ENCODE data around the gene GPSM1. TPM values are rescaled to one million over a fixed set of nuclear protein-coding genes. Genes with fewer than 3 reads are reported as not detected.

The GPSM1 gene
- total and polyA plus RNA-seq, 4 donors, result 12.6 to 41.6 (median 22.7) TPM

DNA sequence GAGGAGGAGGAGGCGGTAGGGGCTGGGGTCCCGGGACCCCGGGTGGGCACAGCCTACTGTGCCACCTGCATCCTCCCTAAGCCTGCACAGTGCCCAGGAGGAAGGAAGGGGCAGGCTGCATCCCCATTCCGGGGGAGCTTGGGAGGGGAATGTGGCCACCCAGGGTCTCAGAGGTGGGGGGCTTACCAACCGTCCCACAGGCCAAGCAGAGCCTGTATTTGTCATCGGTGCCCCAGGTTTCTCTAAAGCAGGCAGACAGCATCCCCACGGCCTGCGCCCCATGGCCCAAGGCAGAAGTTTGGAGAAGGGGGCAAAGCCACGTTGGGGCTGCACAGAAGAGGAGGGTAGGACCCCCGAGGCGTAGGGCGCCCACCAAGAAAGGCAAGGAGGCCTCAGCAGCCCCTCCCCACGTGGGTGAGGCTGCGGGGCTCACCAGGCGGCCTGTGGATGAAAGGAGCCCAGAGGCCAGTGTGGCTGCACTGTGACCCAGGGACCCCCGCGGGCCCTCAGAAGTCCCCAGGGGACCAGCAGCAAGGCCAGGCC is 507 bp upstream of the GPSM1 start:
- H3K9ac ChIP-seq (ENCODE audit: insufficient read depth in 1 of 2, low read length in 2 of 2), result peak overlapping the region; percentile 23 to 25
- peak overlapping the region in 1 of 2 donors; percentile 87 for H3K27ac ChIP-seq (ENCODE audit: low read depth in 1 of 2, low read length in 1 of 2)
- ATAC-seq (ENCODE audit: insufficient read depth, low FRiP score) (no peak), DNase-seq (peak in 2 of 3 donors; percentile 40 to 47)
- H3K4me1 ChIP-seq (ENCODE audit: control insufficient read depth in 5 of 5, insufficient read depth in 5 of 5, low read length in 5 of 5), result peaks cover 10 to 59% (median 28%) of the 10 kb centered on the region in 5 donors
- H3K36me3 ChIP-seq (ENCODE audit: control insufficient read depth in 4 of 4, insufficient read depth in 4 of 4, low read length in 4 of 4), result peaks cover 0 to 2% (median 0%) of the 10 kb centered on the region in 4 donors
- TF ChIP-seq, protein P1, sequence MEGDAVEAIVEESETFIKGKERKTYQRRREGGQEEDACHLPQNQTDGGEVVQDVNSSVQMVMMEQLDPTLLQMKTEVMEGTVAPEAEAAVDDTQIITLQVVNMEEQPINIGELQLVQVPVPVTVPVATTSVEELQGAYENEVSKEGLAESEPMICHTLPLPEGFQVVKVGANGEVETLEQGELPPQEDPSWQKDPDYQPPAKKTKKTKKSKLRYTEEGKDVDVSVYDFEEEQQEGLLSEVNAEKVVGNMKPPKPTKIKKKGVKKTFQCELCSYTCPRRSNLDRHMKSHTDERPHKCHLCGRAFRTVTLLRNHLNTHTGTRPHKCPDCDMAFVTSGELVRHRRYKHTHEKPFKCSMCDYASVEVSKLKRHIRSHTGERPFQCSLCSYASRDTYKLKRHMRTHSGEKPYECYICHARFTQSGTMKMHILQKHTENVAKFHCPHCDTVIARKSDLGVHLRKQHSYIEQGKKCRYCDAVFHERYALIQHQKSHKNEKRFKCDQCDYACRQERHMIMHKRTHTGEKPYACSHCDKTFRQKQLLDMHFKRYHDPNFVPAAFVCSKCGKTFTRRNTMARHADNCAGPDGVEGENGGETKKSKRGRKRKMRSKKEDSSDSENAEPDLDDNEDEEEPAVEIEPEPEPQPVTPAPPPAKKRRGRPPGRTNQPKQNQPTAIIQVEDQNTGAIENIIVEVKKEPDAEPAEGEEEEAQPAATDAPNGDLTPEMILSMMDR (IDR thresholded peaks at IDR 0.05; ENCODE audit: control extremely low read depth, extremely low read depth), result no peak
- no peaks in the 10 kb centered on the region for H3K9me3 ChIP-seq (ENCODE audit: control insufficient read depth in 4 of 4, insufficient read depth in 3 of 4, low read length in 3 of 4)
- no peak overlapping the region for H3K4me3 ChIP-seq
- no peaks in the 10 kb centered on the region for H3K27me3 ChIP-seq (ENCODE audit: control insufficient read depth in 3 of 3, insufficient read depth in 3 of 3, low read length in 2 of 3)
- WGBS, 2 donors, result 20 to 29% methylated on average over 13 to 17 of the region's 17 CpGs

DNA sequence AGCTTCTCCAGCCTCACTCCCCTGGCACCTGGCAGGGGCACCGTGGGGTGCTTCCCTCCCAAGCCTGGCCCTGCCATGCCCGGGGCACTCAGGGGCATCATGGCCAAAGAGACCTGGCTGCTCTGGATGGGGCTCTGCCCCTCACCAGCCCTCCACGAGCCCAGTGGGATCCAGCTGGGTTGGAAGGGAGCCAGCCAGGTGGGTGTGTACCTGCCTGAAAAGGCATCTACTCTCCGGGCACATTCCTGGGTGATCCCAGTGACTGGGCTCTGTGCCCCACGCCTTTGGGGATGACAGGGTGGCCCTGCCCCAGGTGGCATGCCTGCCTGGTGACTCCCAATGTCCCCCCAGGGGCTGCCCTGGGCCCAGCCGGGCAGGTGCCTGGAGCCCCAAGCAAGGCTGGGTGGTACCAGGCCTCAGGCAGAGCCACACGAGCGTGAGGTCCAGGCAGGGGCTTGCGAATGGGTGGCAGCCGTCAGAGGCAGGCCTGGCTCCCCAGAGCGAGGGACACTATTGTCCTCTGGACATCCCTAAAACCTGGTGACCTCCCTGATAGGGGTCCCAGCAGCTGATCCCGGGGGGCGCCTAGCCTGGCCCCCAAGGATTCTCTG is 777 bp downstream of the GPSM1 start:
- 15 to 22% methylated on average over 13 of the region's 13 CpGs for WGBS, 2 donors
- peak in 2 of 3 donors; percentile 50 to 72 for DNase-seq
- H3K4me3 ChIP-seq, result peak overlapping the region; percentile 63
- no peak for ATAC-seq (ENCODE audit: insufficient read depth, low FRiP score)
- H3K9ac ChIP-seq (ENCODE audit: insufficient read depth in 1 of 2, low read length in 2 of 2), result peak overlapping the region; percentile 46 to 76
- H3K27me3 ChIP-seq (ENCODE audit: control insufficient read depth in 3 of 3, insufficient read depth in 3 of 3, low read length in 2 of 3), result no peaks in the 10 kb centered on the region
- H3K4me1 ChIP-seq (ENCODE audit: control insufficient read depth in 5 of 5, insufficient read depth in 5 of 5, low read length in 5 of 5), result peaks cover 10 to 59% (median 28%) of the 10 kb centered on the region in 5 donors
- peak overlapping the region; percentile 28 to 41 for H3K27ac ChIP-seq (ENCODE audit: low read depth in 1 of 2, low read length in 1 of 2)
- no peaks in the 10 kb centered on the region for H3K9me3 ChIP-seq (ENCODE audit: control insufficient read depth in 4 of 4, insufficient read depth in 3 of 4, low read length in 3 of 4)
- H3K36me3 ChIP-seq (ENCODE audit: control insufficient read depth in 4 of 4, insufficient read depth in 4 of 4, low read length in 4 of 4), result peaks cover 0 to 5% (median 2%) of the 10 kb centered on the region in 4 donors
- TF ChIP-seq, protein P1 (IDR thresholded peaks at IDR 0.05; ENCODE audit: control extremely low read depth, extremely low read depth), result no peak

DNA sequence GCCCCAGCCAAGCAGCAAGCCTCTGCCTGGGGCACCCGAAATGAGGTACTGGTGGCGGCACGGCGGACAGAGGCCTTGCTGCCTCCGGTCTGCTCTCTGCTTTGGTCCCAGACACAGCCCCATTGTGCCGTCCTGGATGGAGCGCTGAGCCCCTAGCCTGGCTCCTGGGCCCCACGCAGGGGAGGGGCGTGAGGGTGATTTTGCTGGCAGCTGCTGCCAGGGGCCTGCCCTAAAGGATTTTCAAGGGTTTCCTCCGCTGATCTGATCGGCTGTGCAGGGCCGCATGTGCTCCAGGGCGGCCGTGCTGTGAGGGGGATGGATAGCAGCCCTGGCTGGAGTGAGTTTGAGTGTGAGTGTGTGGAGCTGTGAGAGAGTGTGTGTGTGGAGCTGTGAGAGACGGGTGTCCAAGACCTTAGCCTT is 1.3 kb downstream of the GPSM1 start:
- Histone ChIP-seq H3K27me3 (ENCODE audit: control insufficient read depth in 3 of 3, insufficient read depth in 3 of 3, low read length in 2 of 3) (no peaks in the 10 kb centered on the region), H3K36me3 (ENCODE audit: control insufficient read depth in 4 of 4, insufficient read depth in 4 of 4, low read length in 4 of 4) (peaks cover 0 to 5% (median 2%) of the 10 kb centered on the region in 4 donors), H3K9ac (ENCODE audit: insufficient read depth in 1 of 2, low read length in 2 of 2) (peak overlapping the region in 1 of 2 donors; percentile 76), H3K4me1 (ENCODE audit: control insufficient read depth in 5 of 5, insufficient read depth in 5 of 5, low read length in 5 of 5) (peaks cover 10 to 59% (median 28%) of the 10 kb centered on the region in 5 donors), H3K9me3 (ENCODE audit: control insufficient read depth in 4 of 4, insufficient read depth in 3 of 4, low read length in 3 of 4) (no peaks in the 10 kb centered on the region), H3K27ac (ENCODE audit: low read depth in 1 of 2, low read length in 1 of 2) (peak overlapping the region; percentile 28 to 41), H3K4me3 (peak overlapping the region; percentile 1)
- TF ChIP-seq, protein P1 (IDR thresholded peaks at IDR 0.05; ENCODE audit: control extremely low read depth, extremely low read depth), result no peak
- 12 to 23% methylated on average over 15 of the region's 15 CpGs for WGBS, 2 donors
- ATAC-seq (ENCODE audit: insufficient read depth, low FRiP score), result no peak
- peak; percentile 84 to 89 (median 86) for DNase-seq
